ENCODE results near the gene SRGAP1.

The SRGAP1 gene

GRCh38 chr12:63895841-63896240 is 51.3 kb downstream of the SRGAP1 start:
- Histone ChIP-seq H3K4me3 (ENCODE audit: low read depth, low read length) (no peak overlapping the region), H3K27ac (no peak overlapping the region), H3K27me3 (replicated peaks) (no peaks in the 10 kb centered on the region), H3K36me3 (replicated peaks) (no peaks in the 10 kb centered on the region)
- no peak for TF ChIP-seq CTCF (IDR thresholded peaks at IDR 0.05; ENCODE audit: low read depth, low read length, missing control alignments)
- no peak for DNase-seq
- in situ Hi-C loops (cut with HindIII; ENCODE audit: low pct_ligation_motif_present, low sequenced_read_pairs), result no loop called here

GRCh38 chr12:63897931-63898330 is 53.4 kb downstream of the SRGAP1 start:
- in situ Hi-C loops (cut with HindIII; ENCODE audit: low pct_ligation_motif_present, low sequenced_read_pairs), result no loop called here
- H3K4me3 ChIP-seq (ENCODE audit: low read depth, low read length), result no peak overlapping the region
- H3K36me3 ChIP-seq (replicated peaks), result no peaks in the 10 kb centered on the region
- H3K27me3 ChIP-seq (replicated peaks), result no peaks in the 10 kb centered on the region
- DNase-seq, result peak; percentile 49
- H3K27ac ChIP-seq, result peak overlapping the region; percentile 58
- no peak for TF ChIP-seq CTCF (IDR thresholded peaks at IDR 0.05; ENCODE audit: low read depth, low read length, missing control alignments)

- no peak overlapping the region for H3K4me3 ChIP-seq (ENCODE audit: low read depth, low read length)
- no peaks in the 10 kb centered on the region for H3K27me3 ChIP-seq (replicated peaks)
- no peak for DNase-seq
- H3K27ac ChIP-seq, result no peak overlapping the region
- in situ Hi-C loops (cut with HindIII; ENCODE audit: low pct_ligation_motif_present, low sequenced_read_pairs), result no loop called here
- TF ChIP-seq CTCF (IDR thresholded peaks at IDR 0.05; ENCODE audit: low read depth, low read length, missing control alignments), result no peak
- no peaks in the 10 kb centered on the region for H3K36me3 ChIP-seq (replicated peaks)
Measured at GRCh38 chr12:63898764-63899337, 54.4 kb downstream of the SRGAP1 start.

GRCh38 chr12:63899396-63899795 is 54.9 kb downstream of the SRGAP1 start:
- no peak for DNase-seq
- no peak for TF ChIP-seq CTCF (IDR thresholded peaks at IDR 0.05; ENCODE audit: low read depth, low read length, missing control alignments)
- Histone ChIP-seq H3K4me3 (ENCODE audit: low read depth, low read length) (no peak overlapping the region), H3K36me3 (replicated peaks) (no peaks in the 10 kb centered on the region), H3K27ac (no peak overlapping the region), H3K27me3 (replicated peaks) (no peaks in the 10 kb centered on the region)
- in situ Hi-C loops (cut with HindIII; ENCODE audit: low pct_ligation_motif_present, low sequenced_read_pairs), result no loop called here

GRCh38 chr12:63900922-63901793 is 56.7 kb downstream of the SRGAP1 start:
- in situ Hi-C loops (cut with HindIII; ENCODE audit: low pct_ligation_motif_present, low sequenced_read_pairs), result no loop called here
- DNase-seq, result no peak
- H3K4me3 ChIP-seq (ENCODE audit: low read depth, low read length), result no peak overlapping the region
- no peaks in the 10 kb centered on the region for H3K36me3 ChIP-seq (replicated peaks)
- no peak overlapping the region for H3K27ac ChIP-seq
- TF ChIP-seq CTCF (IDR thresholded peaks at IDR 0.05; ENCODE audit: low read depth, low read length, missing control alignments), result no peak
- H3K27me3 ChIP-seq (replicated peaks), result no peaks in the 10 kb centered on the region
